Measurements from ENCODE around the gene LIPC.

The LIPC gene

GRCh38 chr15:58541410-58542087 lies 109.8 kb downstream of the LIPC start:
- H3K4me3 ChIP-seq (ENCODE audit: control insufficient read depth, low read depth, low read length) = no peak overlapping the region
- no peak for TF ChIP-seq CTCF (IDR thresholded peaks at IDR 0.05; ENCODE audit: control insufficient read depth, insufficient read depth, low read depth, low read length, missing control alignments)
- no peak for DNase-seq (ENCODE audit: low read depth)

- H3K4me3 ChIP-seq (ENCODE audit: control insufficient read depth, low read depth, low read length) = no peak overlapping the region
- TF ChIP-seq CTCF (IDR thresholded peaks at IDR 0.05; ENCODE audit: control insufficient read depth, insufficient read depth, low read depth, low read length, missing control alignments) = no peak
Measured at GRCh38 chr15:58543664-58544335, 112.0 kb downstream of the LIPC start.

GRCh38 chr15:58544756-58545155 lies 113.0 kb downstream of the LIPC start:
- DNase-seq (ENCODE audit: low read depth) = no peak
- no peak overlapping the region for H3K4me3 ChIP-seq (ENCODE audit: control insufficient read depth, low read depth, low read length)

More at GRCh38 chr15:58543664-58544335, 112.0 kb downstream of the LIPC start:
- DNase-seq (ENCODE audit: low read depth) = no peak

GRCh38 chr15:58545307-58546065 lies 113.7 kb downstream of the LIPC start:
- DNase-seq (ENCODE audit: low read depth) = no peak
- no peak for TF ChIP-seq CTCF (IDR thresholded peaks at IDR 0.05; ENCODE audit: control insufficient read depth, insufficient read depth, low read depth, low read length, missing control alignments)
- no peak overlapping the region for H3K4me3 ChIP-seq (ENCODE audit: control insufficient read depth, low read depth, low read length)

More at GRCh38 chr15:58544756-58545155, 113.0 kb downstream of the LIPC start:
- TF ChIP-seq CTCF (IDR thresholded peaks at IDR 0.05; ENCODE audit: control insufficient read depth, insufficient read depth, low read depth, low read length, missing control alignments) = no peak

- no peak for DNase-seq (ENCODE audit: low read depth)
- TF ChIP-seq CTCF (IDR thresholded peaks at IDR 0.05; ENCODE audit: control insufficient read depth, insufficient read depth, low read depth, low read length, missing control alignments) = no peak
- H3K4me3 ChIP-seq (ENCODE audit: control insufficient read depth, low read depth, low read length) = no peak overlapping the region
Measured at GRCh38 chr15:58546066-58546591, 114.3 kb downstream of the LIPC start.

Data from AG09309 (cell line).